Neural progenitor cell (in vitro differentiated cells): Measurements from ENCODE around the gene ATP8A1.

Source experiments
- EZH2 ChIP-seq: fragments of 200-600 bp; sonication (generic); IDR thresholded peaks from 2 replicates; pipeline ENCODE4 v1.6.1; 2017; ENCODE audit warnings: antibody characterized with exemption, mild to moderate bottlenecking, moderate library complexity
- TF ChIP-seq, protein P1 (sequence below): fragments of 200-600 bp; sonication (generic); IDR thresholded peaks from 2 replicates; pipeline ENCODE4 v1.5.1; 2017; ENCODE audit warnings: antibody characterized with exemption, mild to moderate bottlenecking

DNA sequence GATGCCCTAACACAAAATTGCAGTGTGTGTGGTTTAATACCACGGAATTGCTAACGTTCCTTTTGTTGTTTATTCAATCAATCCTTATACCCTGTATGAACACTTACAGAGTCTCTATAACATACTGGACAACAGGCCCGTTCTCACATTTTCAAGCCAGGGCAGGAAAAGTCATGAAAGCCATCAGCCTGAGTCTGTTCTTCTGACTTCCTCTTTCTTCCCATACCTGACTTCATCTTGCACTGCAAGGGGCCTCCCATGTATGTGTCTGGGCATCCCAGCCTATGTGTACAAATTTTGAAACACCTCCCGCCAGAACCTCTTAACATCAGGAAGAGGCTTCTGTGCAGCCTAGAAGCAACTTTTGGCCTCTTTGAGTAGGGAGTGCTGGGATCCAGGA is 264.5 kb downstream of the ATP8A1 start:
- TF ChIP-seq, protein P1, sequence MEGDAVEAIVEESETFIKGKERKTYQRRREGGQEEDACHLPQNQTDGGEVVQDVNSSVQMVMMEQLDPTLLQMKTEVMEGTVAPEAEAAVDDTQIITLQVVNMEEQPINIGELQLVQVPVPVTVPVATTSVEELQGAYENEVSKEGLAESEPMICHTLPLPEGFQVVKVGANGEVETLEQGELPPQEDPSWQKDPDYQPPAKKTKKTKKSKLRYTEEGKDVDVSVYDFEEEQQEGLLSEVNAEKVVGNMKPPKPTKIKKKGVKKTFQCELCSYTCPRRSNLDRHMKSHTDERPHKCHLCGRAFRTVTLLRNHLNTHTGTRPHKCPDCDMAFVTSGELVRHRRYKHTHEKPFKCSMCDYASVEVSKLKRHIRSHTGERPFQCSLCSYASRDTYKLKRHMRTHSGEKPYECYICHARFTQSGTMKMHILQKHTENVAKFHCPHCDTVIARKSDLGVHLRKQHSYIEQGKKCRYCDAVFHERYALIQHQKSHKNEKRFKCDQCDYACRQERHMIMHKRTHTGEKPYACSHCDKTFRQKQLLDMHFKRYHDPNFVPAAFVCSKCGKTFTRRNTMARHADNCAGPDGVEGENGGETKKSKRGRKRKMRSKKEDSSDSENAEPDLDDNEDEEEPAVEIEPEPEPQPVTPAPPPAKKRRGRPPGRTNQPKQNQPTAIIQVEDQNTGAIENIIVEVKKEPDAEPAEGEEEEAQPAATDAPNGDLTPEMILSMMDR, result no peak
- TF ChIP-seq EZH2, result no peak
